Activated naive CD4-positive, alpha-beta T cell (primary cell): ENCODE results near the gene SP140.
A peak's percentile ranks its signal among the peaks of the same experiment; 100 is the strongest.
"Not testable (repeated sequence)": the region's sequence is repeated elsewhere in the genome, so short reads cannot be mapped to it uniquely, and the experiment has no call there.

Source experiments
- DNase-seq, 4 experiments: peaks; one replicate each; lab custom pipeline; 2025; lab: John Stamatoyannopoulos, UW

The SP140 gene

DNA sequence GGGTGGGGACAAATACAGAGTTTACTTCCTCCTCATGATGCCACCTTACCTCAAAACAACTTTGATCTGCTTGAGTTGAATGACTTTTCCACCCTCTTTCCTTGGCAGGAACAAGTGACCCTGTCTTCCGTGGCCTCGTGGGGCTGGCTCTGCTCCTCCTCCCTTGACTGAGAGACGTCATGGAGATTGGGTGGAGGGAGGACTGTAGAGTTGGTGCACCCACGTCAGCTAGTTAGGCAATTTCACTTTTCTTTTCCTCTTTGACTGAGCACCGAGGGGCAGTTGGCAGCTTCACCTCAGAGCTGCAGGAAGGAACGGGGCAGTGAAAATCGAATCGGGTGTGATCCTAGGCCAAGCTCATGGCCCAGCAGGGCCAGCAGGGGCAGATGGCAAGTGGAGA is at the start of gene SP140:
Gene SP140 (plus strand): TSS at position 251 of the 400 bp plus-strand sequence. CDS start 109 bp downstream, at position 360.
- peak in 3 of 4 experiments; percentile 20 to 54 (median 39) for DNase-seq

- no peak for DNase-seq
These were observed 48.5 kb upstream of the SP140 start for GRCh38 chr2:230176996-230177395.

- DNase-seq = no peak
These were observed 46.7 kb upstream of the SP140 start for GRCh38 chr2:230178546-230179485.

- DNase-seq = no peak
These were observed 45.6 kb upstream of the SP140 start for GRCh38 chr2:230179907-230180306.

GRCh38 chr2:230181195-230181594 is 44.3 kb upstream of the SP140 start:
- DNase-seq = no peak

- DNase-seq = no peak
These were observed 40.6 kb upstream of the SP140 start for GRCh38 chr2:230184727-230185578.

- no peak for DNase-seq
These were observed 23.0 kb upstream of the SP140 start for GRCh38 chr2:230202430-230203109.

DNA sequence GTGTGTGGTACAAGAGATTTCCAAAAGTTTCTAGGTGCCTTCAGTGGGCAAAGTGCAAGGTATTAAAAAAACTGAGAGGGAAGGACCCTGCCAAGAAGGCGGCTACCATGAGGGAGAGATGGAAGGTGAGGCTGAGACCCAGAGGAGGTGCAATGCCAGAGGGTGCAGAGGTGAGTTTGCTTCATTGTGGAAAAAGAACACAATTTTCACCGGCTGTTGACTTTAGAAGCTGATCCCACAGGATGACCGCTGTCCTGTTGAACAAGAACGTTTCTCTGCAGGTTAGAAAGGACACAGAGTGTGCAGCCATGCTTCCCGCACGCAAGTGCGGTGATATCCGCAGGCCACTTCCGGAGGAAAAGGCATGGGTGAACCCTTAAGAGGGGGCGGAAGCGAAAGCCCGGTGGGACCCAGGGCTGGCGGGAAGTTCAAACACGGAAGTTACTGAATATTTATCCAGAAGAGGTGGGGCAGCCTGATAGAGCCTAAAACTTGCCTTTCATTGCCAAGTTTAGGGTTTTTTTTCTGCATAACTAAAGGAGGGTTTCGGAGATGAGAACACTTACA is 22.3 kb upstream of the SP140 start:
- DNase-seq = no peak

- DNase-seq = no peak
These were observed 20.5 kb upstream of the SP140 start for GRCh38 chr2:230205034-230205433.

DNA sequence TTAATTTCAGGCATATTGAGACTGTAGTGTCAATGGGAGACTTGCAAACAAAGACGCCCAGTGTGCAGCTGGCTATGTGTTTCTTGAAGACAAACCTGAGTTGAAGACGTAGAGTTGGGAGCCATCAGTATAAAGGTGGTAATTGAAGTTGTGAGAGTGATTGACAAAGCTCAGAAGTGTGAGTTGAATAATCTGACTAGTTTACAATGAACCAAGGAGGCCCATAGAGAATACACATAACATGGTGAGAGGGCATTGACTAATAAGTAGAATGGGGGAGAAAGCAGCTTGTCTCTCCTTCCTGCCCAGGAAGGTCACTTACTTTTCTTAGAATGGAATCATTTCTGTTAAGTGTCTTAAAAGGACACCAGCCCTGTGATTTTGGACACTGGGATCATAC is 19.8 kb upstream of the SP140 start:
- DNase-seq = no peak

DNA sequence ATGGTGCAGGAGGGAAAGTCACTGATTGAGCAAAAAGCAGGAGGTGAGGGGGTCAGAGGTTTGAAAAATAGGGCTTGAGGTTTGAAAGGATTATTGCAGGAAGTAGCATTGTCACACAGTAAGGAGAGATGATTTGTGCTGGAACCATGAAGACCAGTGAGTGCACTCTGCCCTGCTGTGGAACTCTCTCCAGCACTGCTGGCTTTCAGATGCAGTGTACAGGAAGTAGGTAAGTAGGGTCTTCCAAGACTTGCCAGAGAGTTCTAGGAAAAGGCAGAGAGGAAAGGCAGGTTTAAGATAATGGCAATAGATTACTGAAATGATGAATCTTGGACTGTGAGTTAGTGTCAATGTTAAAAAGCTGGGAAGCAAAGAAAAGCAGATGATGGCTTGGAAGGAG is 17.0 kb upstream of the SP140 start:
- no peak for DNase-seq

GRCh38 chr2:230209422-230210051 is 16.0 kb upstream of the SP140 start:
- no peak for DNase-seq

- no peak for DNase-seq
These were observed 9.0 kb upstream of the SP140 start for GRCh38 chr2:230216489-230216888.

- no peak for DNase-seq
These were observed 8.1 kb upstream of the SP140 start for GRCh38 chr2:230217424-230217823.

DNA sequence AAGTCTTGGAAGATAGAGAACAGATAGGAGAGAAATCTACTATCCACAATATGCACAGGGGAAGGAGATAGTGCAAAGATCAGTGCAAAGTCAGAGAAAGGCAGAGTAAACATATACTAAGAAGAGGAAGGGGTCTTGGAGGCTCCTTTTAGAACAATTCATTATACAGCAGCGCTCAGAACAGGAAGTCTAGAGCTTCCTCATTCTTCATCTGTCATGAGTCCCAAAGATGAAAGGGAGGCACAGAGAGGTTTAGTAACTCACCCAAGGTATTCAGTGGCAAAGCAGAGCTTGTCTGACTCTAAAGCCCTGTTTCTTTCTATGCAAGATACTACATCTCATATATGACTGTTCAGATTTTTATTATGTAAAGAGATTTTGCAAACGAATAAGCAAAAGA is 7.1 kb upstream of the SP140 start:
- DNase-seq = no peak

DNA sequence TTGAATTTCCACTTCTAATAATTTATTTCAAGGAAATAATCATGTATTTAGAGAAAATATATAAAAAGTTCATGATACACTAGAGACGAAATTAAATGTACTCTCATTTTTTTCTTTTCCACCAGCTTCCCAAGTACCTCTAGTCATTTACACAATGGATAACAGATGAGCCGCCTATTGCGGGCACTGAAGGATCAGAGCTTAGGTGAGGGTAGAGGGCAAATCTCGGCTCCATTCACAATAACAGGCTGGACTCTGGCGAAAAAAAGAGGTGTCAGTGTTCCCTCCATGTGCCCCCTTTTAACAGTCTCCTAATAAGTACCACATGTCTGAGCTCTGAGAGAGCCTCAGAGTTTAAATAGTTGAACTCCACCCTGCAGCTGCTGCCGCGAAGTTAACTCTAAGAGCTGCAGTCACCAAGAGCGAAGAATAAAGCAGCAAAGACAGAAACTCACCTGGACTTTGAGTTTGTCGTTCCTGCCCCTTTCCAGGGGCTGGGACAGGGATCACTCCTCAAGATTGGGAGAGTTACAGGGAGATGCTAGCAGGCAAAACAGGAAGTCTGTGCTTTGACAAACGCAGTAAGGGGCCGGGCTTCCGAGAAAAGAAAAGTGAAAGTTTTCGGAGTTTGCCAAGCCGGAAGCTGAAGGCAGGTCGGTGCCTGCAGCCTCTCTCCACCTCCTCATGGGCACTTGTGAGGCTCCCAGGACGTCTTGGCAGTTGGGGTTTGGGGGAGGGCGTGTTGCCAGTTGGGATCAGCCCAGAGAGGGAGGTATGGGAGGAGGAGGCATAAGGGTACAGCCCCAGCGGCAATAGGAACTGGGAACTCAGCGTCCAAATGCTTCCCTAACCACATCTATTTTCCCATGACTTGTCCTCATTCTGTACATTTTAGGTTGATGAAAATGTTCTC is 5.9 kb upstream of the SP140 start, which contains the start of gene SP110:
Gene SP110 (minus strand): TSS at position 566 of the 913 bp plus-strand sequence. CDS start 3,057 bp downstream, outside the sequence.
- DNase-seq = peak; percentile 22 to 68 (median 45)

GRCh38 chr2:230220347-230220969 is 5.1 kb upstream of the SP140 start:
- no peak for DNase-seq

DNA sequence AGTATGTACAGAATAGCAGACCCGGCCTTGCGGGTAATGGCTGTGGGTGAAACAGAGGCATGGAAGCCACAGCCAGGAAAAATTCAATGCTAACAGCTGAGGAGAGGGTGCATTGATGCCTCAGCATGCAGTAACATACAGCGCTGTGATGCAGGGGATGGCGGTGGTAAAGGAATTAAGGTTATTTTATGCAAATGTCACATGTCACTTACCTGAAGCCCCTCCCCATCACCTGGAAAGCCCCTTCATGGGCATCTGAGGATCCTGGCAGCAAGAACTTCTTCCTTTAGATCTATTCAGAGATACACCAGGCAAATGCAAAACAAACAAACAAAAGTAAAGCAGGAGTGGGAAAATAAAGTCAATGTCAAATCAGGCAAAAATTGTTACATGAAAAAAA is 4.0 kb upstream of the SP140 start:
- no peak for DNase-seq

GRCh38 chr2:230222829-230223228 is 2.7 kb upstream of the SP140 start:
- not testable (repeated sequence) for DNase-seq

GRCh38 chr2:230224458-230224857 is 1.1 kb upstream of the SP140 start:
- no peak for DNase-seq
